Measurements from ENCODE around the gene SEMA7A. TPM values are rescaled to one million over a fixed set of nuclear protein-coding genes. Genes with fewer than 3 reads are reported as not detected.

The SEMA7A gene
- total and polyA plus RNA-seq, 11 donors: 0.53 to 7.5 (median 1.8) TPM

GRCh38 chr15:74382004-74382816, 51.5 kb downstream of the SEMA7A start:
- peak; percentile 71 to 87 (median 85) for ATAC-seq
- TF ChIP-seq CTCF (IDR thresholded peaks at IDR 0.05): peak; percentile 88 to 99 (median 96)
- no peak for TF ChIP-seq POLR2A (IDR thresholded peaks at IDR 0.05)

GRCh38 chr15:74381481-74381880, 52.3 kb downstream of the SEMA7A start:
- H3K36me3 ChIP-seq: no peaks in the 10 kb centered on the region
- intact Hi-C loops (cut with DNase I): loop anchor here in 1 of 10 donors (5.0 kb wide), 1 partner anchor 386 kb away; no protein-coding TSS in a partner anchor
- no peaks in the 10 kb centered on the region for H3K27me3 ChIP-seq
- no peak overlapping the region for H3K27ac ChIP-seq
- peak in 1 of 5 donors; percentile 37 for DNase-seq
- H3K9me3 ChIP-seq: no peaks in the 10 kb centered on the region
- no peak overlapping the region for H3K4me3 ChIP-seq
- WGBS, 4 donors: 55 to 84% (median 79%) methylated on average over 5 of the region's 5 CpGs
- peaks cover 0 to 47% (median 24%) of the 10 kb centered on the region in 12 donors for H3K4me1 ChIP-seq
- TF ChIP-seq POLR2A (IDR thresholded peaks at IDR 0.05): no peak
- TF ChIP-seq CTCF (IDR thresholded peaks at IDR 0.05): no peak
- no peak for ATAC-seq

More at GRCh38 chr15:74382004-74382816, 51.5 kb downstream of the SEMA7A start:
- H3K4me3 ChIP-seq: no peak overlapping the region
- H3K9me3 ChIP-seq: no peaks in the 10 kb centered on the region
- peaks cover 0 to 49% (median 28%) of the 10 kb centered on the region in 12 donors for H3K4me1 ChIP-seq
- intact Hi-C loops (cut with DNase I): loop anchor here (1.0 to 5.0 kb wide), 4 partner anchors 56 to 385 kb away; no protein-coding TSS in a partner anchor
- peak; percentile 82 to 90 (median 85) for DNase-seq
- WGBS, 4 donors: 40 to 45% (median 43%) methylated on average over 12 to 13 of the region's 13 CpGs
- no peaks in the 10 kb centered on the region for H3K36me3 ChIP-seq
- no peaks in the 10 kb centered on the region for H3K27me3 ChIP-seq
- H3K27ac ChIP-seq: no peak overlapping the region

GRCh38 chr15:74381190-74381453, 52.6 kb downstream of the SEMA7A start:
- TF ChIP-seq CTCF (IDR thresholded peaks at IDR 0.05): no peak
- TF ChIP-seq POLR2A (IDR thresholded peaks at IDR 0.05): no peak
- H3K4me3 ChIP-seq: no peak overlapping the region
- no peaks in the 10 kb centered on the region for H3K36me3 ChIP-seq
- no peak overlapping the region for H3K27ac ChIP-seq
- H3K9me3 ChIP-seq: no peaks in the 10 kb centered on the region
- H3K4me1 ChIP-seq: peaks cover 0 to 44% (median 21%) of the 10 kb centered on the region in 12 donors
- no peak for ATAC-seq
- no peak for DNase-seq
- intact Hi-C loops (cut with DNase I): loop anchor here in 1 of 10 donors (5.0 kb wide), 1 partner anchor 386 kb away; no protein-coding TSS in a partner anchor
- no peaks in the 10 kb centered on the region for H3K27me3 ChIP-seq
- 72 to 84% (median 79%) methylated on average over 2 of the region's 2 CpGs for WGBS, 4 donors

GRCh38 chr15:74380361-74381189, 53.2 kb downstream of the SEMA7A start:
- Histone ChIP-seq H3K36me3 (no peaks in the 10 kb centered on the region), H3K27ac (no peak overlapping the region), H3K4me3 (no peak overlapping the region), H3K4me1 (peaks cover 0 to 38% (median 15%) of the 10 kb centered on the region in 12 donors), H3K27me3 (no peaks in the 10 kb centered on the region), H3K9me3 (no peaks in the 10 kb centered on the region)
- 73 to 80% (median 76%) methylated on average over 12 of the region's 12 CpGs for WGBS, 4 donors
- intact Hi-C loops (cut with DNase I): loop anchor here in 1 of 10 donors (5.0 kb wide), 1 partner anchor 387 kb away; no protein-coding TSS in a partner anchor
- peak in 1 of 5 donors; percentile 15 for DNase-seq
- no peak for ATAC-seq
- TF ChIP-seq POLR2A (IDR thresholded peaks at IDR 0.05) (no peak), CTCF (IDR thresholded peaks at IDR 0.05) (no peak)
